ENCODE results near the gene ICAM5.

ICAM5 gene

DNA sequence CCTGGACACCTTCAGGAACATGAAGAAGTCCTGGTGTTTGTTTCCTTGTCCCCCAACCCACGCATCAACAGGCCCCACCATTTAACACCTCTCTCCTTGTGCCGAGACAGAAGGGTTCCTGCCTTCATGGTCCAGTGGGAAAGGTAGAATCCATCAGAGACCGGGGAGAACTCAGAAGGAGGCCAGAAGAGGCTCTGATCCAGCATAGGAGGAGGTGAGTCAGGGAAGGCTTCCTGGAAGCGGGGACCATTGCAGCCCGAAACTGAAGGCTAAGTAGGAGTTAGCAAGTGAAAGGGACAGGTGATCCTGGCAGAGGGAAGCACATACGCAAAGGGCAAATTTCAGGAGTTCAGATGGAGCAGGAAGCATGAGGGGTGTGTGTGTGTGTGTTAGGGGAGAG lies 49.2 kb downstream of the ICAM5 start:
- no peak for TF ChIP-seq POLR2AphosphoS5 (IDR thresholded peaks at IDR 0.05; ENCODE audit: borderline replicate concordance, low read depth, low read length)
- TF ChIP-seq EZH2 (IDR thresholded peaks at IDR 0.05): no peak
- TF ChIP-seq FOXP2 (optimal IDR thresholded peaks at IDR 0.05; ENCODE audit: control extremely low read depth, extremely low read length, insufficient read depth): no peak
- Histone ChIP-seq H3K27ac (no peak overlapping the region), H3K36me3 (ENCODE audit: insufficient read depth, low read length) (no peaks in the 10 kb centered on the region), H3K9me3 (ENCODE audit: low read depth, low read length) (no peaks in the 10 kb centered on the region), H3K9ac (ENCODE audit: insufficient read length) (no peak overlapping the region), H3K4me3 (no peak overlapping the region)
- no peak for DNase-seq (ENCODE audit: low read depth, low spot score)

DNA sequence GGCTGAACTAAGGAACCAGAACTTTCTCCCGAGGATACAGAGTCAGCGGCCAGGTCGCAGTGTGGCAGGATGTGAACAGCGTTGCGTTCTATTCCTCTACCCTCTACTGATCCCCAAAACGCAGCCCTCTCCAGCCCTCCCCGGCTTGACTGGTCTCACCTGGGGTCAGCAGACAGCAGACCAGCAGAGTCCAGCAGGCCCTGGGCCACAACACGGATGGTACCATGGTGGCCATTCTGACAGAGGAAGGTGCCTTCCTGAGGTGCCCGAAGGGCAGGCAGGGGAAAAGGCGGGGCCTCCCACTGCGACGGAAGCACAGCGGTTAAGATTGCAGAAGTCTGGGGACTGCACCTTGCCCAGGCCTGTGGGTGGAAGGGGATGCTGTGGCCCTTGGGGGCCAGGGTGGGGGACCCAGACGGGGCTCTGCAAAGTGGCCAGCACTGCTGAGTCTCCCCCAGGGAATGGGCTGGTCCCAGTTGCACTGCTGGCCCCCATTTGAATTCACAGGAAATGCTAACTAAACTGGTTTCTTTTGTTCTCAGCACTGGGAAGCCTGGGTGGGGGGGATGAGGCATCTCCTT lies 49.7 kb downstream of the ICAM5 start, which contains the start of gene ICAM3:
Gene ICAM3 (minus strand): TSS at position 245 of the 581 bp plus-strand sequence. CDS start 10 bp downstream, at position 235.
- no peak for DNase-seq (ENCODE audit: low read depth, low spot score)
- Histone ChIP-seq H3K9ac (ENCODE audit: insufficient read length) (no peak within 1 kb of the TSS), H3K36me3 (ENCODE audit: insufficient read depth, low read length) (no peaks in the 10 kb centered on the region), H3K27ac (no peak within 1 kb of the TSS), H3K9me3 (ENCODE audit: low read depth, low read length) (no peaks in the 10 kb centered on the region), H3K4me3 (no peak within 1 kb of the TSS)
- TF ChIP-seq POLR2AphosphoS5 (IDR thresholded peaks at IDR 0.05; ENCODE audit: borderline replicate concordance, low read depth, low read length) (no peak), EZH2 (IDR thresholded peaks at IDR 0.05) (no peak), FOXP2 (optimal IDR thresholded peaks at IDR 0.05; ENCODE audit: control extremely low read depth, extremely low read length, insufficient read depth) (no peak)

DNA sequence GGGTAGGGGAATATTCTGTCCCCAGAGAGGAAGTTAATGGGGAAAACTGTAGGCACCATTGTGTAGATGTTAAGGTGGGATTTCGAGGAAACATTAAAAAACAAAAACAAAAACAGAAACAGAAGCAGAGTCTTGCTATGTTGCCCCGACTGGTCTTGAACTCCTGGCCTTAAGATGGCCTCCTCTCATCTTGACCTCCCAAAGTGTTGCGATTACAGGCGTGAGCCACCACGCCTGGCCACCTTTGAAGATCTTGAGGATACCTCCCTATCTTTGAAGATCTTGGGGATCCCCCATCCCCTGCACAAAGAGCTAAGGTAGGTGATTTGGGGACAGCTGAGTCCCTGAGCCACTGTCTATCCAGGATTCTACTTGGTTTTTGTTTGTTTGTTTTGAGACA lies 50.2 kb downstream of the ICAM5 start:
- Histone ChIP-seq H3K9ac (ENCODE audit: insufficient read length) (no peak overlapping the region), H3K27ac (no peak overlapping the region), H3K9me3 (ENCODE audit: low read depth, low read length) (no peaks in the 10 kb centered on the region), H3K4me3 (no peak overlapping the region), H3K36me3 (ENCODE audit: insufficient read depth, low read length) (no peaks in the 10 kb centered on the region)
- no peak for TF ChIP-seq POLR2AphosphoS5 (IDR thresholded peaks at IDR 0.05; ENCODE audit: borderline replicate concordance, low read depth, low read length)
- no peak for TF ChIP-seq EZH2 (IDR thresholded peaks at IDR 0.05)
- TF ChIP-seq FOXP2 (optimal IDR thresholded peaks at IDR 0.05; ENCODE audit: control extremely low read depth, extremely low read length, insufficient read depth): no peak
- DNase-seq (ENCODE audit: low read depth, low spot score): no peak

- Histone ChIP-seq H3K36me3 (ENCODE audit: insufficient read depth, low read length) (no peaks in the 10 kb centered on the region), H3K9me3 (ENCODE audit: low read depth, low read length) (no peaks in the 10 kb centered on the region), H3K9ac (ENCODE audit: insufficient read length) (no peak overlapping the region), H3K27ac (no peak overlapping the region), H3K4me3 (no peak overlapping the region)
- DNase-seq (ENCODE audit: low read depth, low spot score): no peak
- TF ChIP-seq POLR2AphosphoS5 (IDR thresholded peaks at IDR 0.05; ENCODE audit: borderline replicate concordance, low read depth, low read length) (no peak), FOXP2 (optimal IDR thresholded peaks at IDR 0.05; ENCODE audit: control extremely low read depth, extremely low read length, insufficient read depth) (no peak), EZH2 (IDR thresholded peaks at IDR 0.05) (no peak)
Measured at GRCh38 chr19:10343495-10343894, 53.7 kb downstream of the ICAM5 start.

DNA sequence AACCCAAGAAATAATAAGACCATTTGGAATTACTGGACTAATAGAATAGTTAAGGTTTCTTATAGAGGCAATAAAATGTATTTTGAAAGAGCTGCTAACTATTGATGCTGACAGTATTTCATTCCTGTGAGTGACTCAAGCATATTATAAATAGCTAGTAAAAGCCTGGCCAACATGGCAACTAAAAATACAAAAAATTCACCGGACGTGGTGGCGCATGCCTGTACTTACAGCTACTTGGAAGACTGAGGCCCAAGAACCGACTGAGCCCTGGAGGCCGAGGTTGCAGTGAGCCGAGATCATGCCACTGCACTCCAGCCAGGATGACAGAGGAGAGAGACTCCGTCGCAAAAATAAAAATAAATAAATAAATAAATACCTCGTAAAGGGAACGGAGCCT lies 55.0 kb downstream of the ICAM5 start:
- H3K4me3 ChIP-seq: no peak overlapping the region
- no peak overlapping the region for H3K27ac ChIP-seq
- H3K9me3 ChIP-seq (ENCODE audit: low read depth, low read length): no peaks in the 10 kb centered on the region
- H3K9ac ChIP-seq (ENCODE audit: insufficient read length): no peak overlapping the region
- H3K36me3 ChIP-seq (ENCODE audit: insufficient read depth, low read length): no peaks in the 10 kb centered on the region
- no peak for DNase-seq (ENCODE audit: low read depth, low spot score)
- TF ChIP-seq FOXP2 (optimal IDR thresholded peaks at IDR 0.05; ENCODE audit: control extremely low read depth, extremely low read length, insufficient read depth): no peak
- no peak for TF ChIP-seq POLR2AphosphoS5 (IDR thresholded peaks at IDR 0.05; ENCODE audit: borderline replicate concordance, low read depth, low read length)
- no peak for TF ChIP-seq EZH2 (IDR thresholded peaks at IDR 0.05)

All from SK-N-MC (cell line).